WTC11 (cell line): ENCODE results near the gene ZNF664. TPM values are rescaled to one million over a fixed set of nuclear protein-coding genes. Genes with fewer than 3 reads are reported as not detected.

Experiments
- ATAC-seq: fragments of 200-7000 bp; cut with Tn5 transposase; 2 replicates; pipeline ENCODE4 v1.10.0; 2021; ENCODE audit warnings: mild to moderate bottlenecking, moderate library complexity
- CTCF ChIA-PET: fragments of 300-600 bp; sonication (Branson Sonifier 250); formaldehyde crosslinking; loops from one replicate; lab custom pipeline; 2021; ENCODE audit warnings: antibody characterized with exemption; lab: Charles Lee
- POLR2A ChIA-PET: fragments of 350-600 bp; sonication (Branson Sonifier 250); formaldehyde crosslinking; loops from one replicate; lab custom pipeline; 2021; ENCODE audit warnings: antibody characterized with exemption; lab: Charles Lee
- DNase-seq: peaks from one replicate; pipeline ENCODE4 v3.0.0; 2021; ENCODE audit warnings: low spot score
- H3K27ac Mint-ChIP-seq: 2 replicates; pipeline ENCODE4 v1.8.0; 2021; ENCODE audit warnings: mixed read lengths
- H3K27me3 Mint-ChIP-seq: 2 replicates; pipeline ENCODE4 v1.8.0; 2021; ENCODE audit warnings: low read depth, mild to moderate bottlenecking, moderate library complexity, mixed read lengths
- H3K36me3 Mint-ChIP-seq: 2 replicates; pipeline ENCODE4 v1.8.0; 2021; ENCODE audit warnings: mixed read lengths
- H3K4me1 Mint-ChIP-seq: 2 replicates; pipeline ENCODE4 v1.8.0; 2022; ENCODE audit warnings: mixed read lengths
- H3K4me3 Mint-ChIP-seq: 2 replicates; pipeline ENCODE4 v1.8.0; 2021; ENCODE audit warnings: mild to moderate bottlenecking, moderate library complexity, mixed read lengths
- H3K9me3 Mint-ChIP-seq: 2 replicates; pipeline ENCODE4 v1.8.0; 2021; ENCODE audit warnings: mixed read lengths
- ATF2 ChIP-seq: sonication (generic); formaldehyde crosslinking; IDR thresholded peaks from 2 replicates; pipeline ENCODE4 v1.8.1; 2022; ENCODE audit warnings: low read depth, missing genetic modification reagents, borderline replicate concordance
- E2F1 ChIP-seq: sonication (generic); formaldehyde crosslinking; IDR thresholded peaks from 2 replicates; pipeline ENCODE4 v1.8.0; 2022; ENCODE audit warnings: mild to moderate bottlenecking, missing genetic modification reagents
- E2F5 ChIP-seq: sonication (generic); formaldehyde crosslinking; IDR thresholded peaks from 2 replicates; pipeline ENCODE4 v1.8.1; 2022; ENCODE audit warnings: mild to moderate bottlenecking, moderate library complexity, missing genetic modification reagents
- EMX1 ChIP-seq: fragments of 250-450 bp; sonication (Bioruptor Pico); IDR thresholded peaks from 2 replicates; pipeline ENCODE4 v1.8.0; 2021; ENCODE audit warnings: mild to moderate bottlenecking
- ERG ChIP-seq: fragments of 250-450 bp; sonication (Bioruptor Pico); IDR thresholded peaks from 2 replicates; pipeline ENCODE4 v1.8.0; 2021; ENCODE audit warnings: mild to moderate bottlenecking
- FOXK1 ChIP-seq: sonication (generic); formaldehyde crosslinking; IDR thresholded peaks from 2 replicates; pipeline ENCODE4 v1.8.0; 2022; ENCODE audit warnings: mild to moderate bottlenecking, moderate library complexity, missing genetic modification reagents
- FOXP1 ChIP-seq: sonication (generic); formaldehyde crosslinking; IDR thresholded peaks from 2 replicates; pipeline ENCODE4 v1.8.0; 2022; ENCODE audit warnings: missing genetic modification reagents, mild to moderate bottlenecking, moderate library complexity, borderline replicate concordance
- IRF1 ChIP-seq: sonication (generic); formaldehyde crosslinking; IDR thresholded peaks from 2 replicates; pipeline ENCODE4 v1.8.0; 2023; ENCODE audit warnings: missing genetic modification reagents
- JAZF1 ChIP-seq: fragments of 250-450 bp; sonication (Bioruptor Pico); IDR thresholded peaks from 2 replicates; pipeline ENCODE4 v1.9.0; 2021; ENCODE audit warnings: moderate library complexity, mild to moderate bottlenecking, inconsistent platforms
- MXD4 ChIP-seq: fragments of 250-450 bp; sonication (Bioruptor Pico); IDR thresholded peaks from 2 replicates; pipeline ENCODE4 v1.8.0; 2021; ENCODE audit warnings: mild to moderate bottlenecking, moderate library complexity, borderline replicate concordance
- PRDM15 ChIP-seq: sonication (generic); formaldehyde crosslinking; IDR thresholded peaks from 2 replicates; pipeline ENCODE4 v1.8.0; 2022; ENCODE audit warnings: missing genetic modification reagents
- SMAD3 ChIP-seq: sonication (generic); formaldehyde crosslinking; IDR thresholded peaks from 2 replicates; pipeline ENCODE4 v1.8.0; 2022; ENCODE audit warnings: missing genetic modification reagents, mild to moderate bottlenecking, borderline replicate concordance
- USF1 ChIP-seq: sonication (generic); formaldehyde crosslinking; IDR thresholded peaks from 2 replicates; pipeline ENCODE4 v1.8.0; 2022; ENCODE audit warnings: mild to moderate bottlenecking, missing genetic modification reagents
- ZBTB43 ChIP-seq: sonication (generic); formaldehyde crosslinking; IDR thresholded peaks from 2 replicates; pipeline ENCODE4 v1.8.1; 2023; ENCODE audit warnings: mild to moderate bottlenecking, missing genetic modification reagents
- ZMAT4 ChIP-seq: fragments of 250-450 bp; sonication (Bioruptor Pico); IDR thresholded peaks from 2 replicates; pipeline ENCODE4 v1.9.0; 2021; ENCODE audit warnings: mild to moderate bottlenecking
- ZNF138 ChIP-seq: sonication (generic); formaldehyde crosslinking; conservative IDR thresholded peaks from 2 replicates; pipeline ENCODE4 v1.8.1; 2022; ENCODE audit warnings: mild to moderate bottlenecking, moderate library complexity, missing genetic modification reagents
- ZNF232 ChIP-seq: sonication (generic); formaldehyde crosslinking; IDR thresholded peaks from 2 replicates; pipeline ENCODE4 v1.8.0; 2022; ENCODE audit warnings: mild to moderate bottlenecking, missing genetic modification reagents
- ZNF512 ChIP-seq: sonication (generic); formaldehyde crosslinking; IDR thresholded peaks from 2 replicates; pipeline ENCODE4 v1.8.1; 2022; ENCODE audit warnings: missing genetic modification reagents, borderline replicate concordance
- ZNF671 ChIP-seq: fragments of 250-450 bp; sonication (Bioruptor Pico); IDR thresholded peaks from 2 replicates; pipeline ENCODE4 v1.8.0; 2021; ENCODE audit warnings: mild to moderate bottlenecking
- total RNA-seq: library from RNA; stranded (reverse); gene quantifications from 3 replicates; pipeline ENCODE4 v1.2.3, GENCODE V29; 2021

Gene ZNF664
- total RNA-seq, 1 experiment from 2014 or later = 61.7 TPM

- TF ChIP-seq PRDM15 (no peak), MXD4 (no peak)
These were observed 14.1 kb upstream of the ZNF664 start (continued) for GRCh38 chr12:123958876-123959275.

GRCh38 chr12:123960029-123960735 is 12.8 kb upstream of the ZNF664 start:
- no peaks in the 10 kb centered on the region for H3K36me3 Mint-ChIP-seq
- TF ChIP-seq ZNF671 (CRISPR knock-in tag) (no peak), ZNF232 (CRISPR knock-in tag) (no peak), ERG (CRISPR knock-in tag) (no peak), SMAD3 (CRISPR knock-in tag) (no peak), ZBTB43 (CRISPR knock-in tag) (no peak), ZNF138 (CRISPR knock-in tag) (no peak), ZMAT4 (CRISPR knock-in tag) (no peak), IRF1 (CRISPR knock-in tag) (no peak)
- no peak for ATAC-seq
- H3K4me3 Mint-ChIP-seq = no peak overlapping the region
- DNase-seq = no peak
- H3K9me3 Mint-ChIP-seq = no peaks in the 10 kb centered on the region
- no peaks in the 10 kb centered on the region for H3K4me1 Mint-ChIP-seq
- CTCF ChIA-PET = interaction anchor here (0.8 to 2.1 kb wide), 4 partner anchors 13 to 118 kb away, joined by 3 to 7 read pairs (median 4); partner anchors contain the start of genes CCDC92 and ZNF664
- POLR2A ChIA-PET = no interaction called here
- H3K27me3 Mint-ChIP-seq = peaks cover 92% of the 10 kb centered on the region
- H3K27ac Mint-ChIP-seq = no peak overlapping the region

- H3K4me3 Mint-ChIP-seq = no peak overlapping the region
- ATAC-seq (no peak), DNase-seq (no peak)
- no peaks in the 10 kb centered on the region for H3K4me1 Mint-ChIP-seq
- H3K36me3 Mint-ChIP-seq = no peaks in the 10 kb centered on the region
- no peaks in the 10 kb centered on the region for H3K9me3 Mint-ChIP-seq
- H3K27me3 Mint-ChIP-seq = peaks cover 93% of the 10 kb centered on the region
- CTCF ChIA-PET = interaction anchor here (0.8 to 2.1 kb wide), 4 partner anchors 12 to 119 kb away, joined by 3 to 7 read pairs (median 4); partner anchors contain the start of genes CCDC92 and ZNF664
- POLR2A ChIA-PET = no interaction called here
- no peak overlapping the region for H3K27ac Mint-ChIP-seq
- no peak for TF ChIP-seq ZNF512 (CRISPR knock-in tag)
- no peak for TF ChIP-seq USF1 (CRISPR knock-in tag)
- TF ChIP-seq JAZF1 (CRISPR knock-in tag) = no peak
- no peak for TF ChIP-seq ATF2 (CRISPR knock-in tag)
- no peak for TF ChIP-seq FOXP1
- no peak for TF ChIP-seq EMX1 (CRISPR knock-in tag)
- TF ChIP-seq FOXK1 (CRISPR knock-in tag) = no peak
- no peak for TF ChIP-seq E2F1
- TF ChIP-seq E2F5 (CRISPR knock-in tag) = no peak
These were observed 12.2 kb upstream of the ZNF664 start for GRCh38 chr12:123960856-123961255.
